Rectal smooth muscle tissue (tissue), 1 donor: Measurements from ENCODE around the gene RYR2.
A peak's percentile ranks its signal among the peaks of the same experiment; 100 is the strongest.
"Not testable (repeated sequence)": the region's sequence is repeated elsewhere in the genome, so short reads cannot be mapped to it uniquely, and the experiment has no call there.

Experiments used
- H3K27ac ChIP-seq: one replicate; pipeline ENCODE4 v1.7.0; 2013; ENCODE audit warnings: low read depth, low read length, inconsistent platforms
- H3K27me3 ChIP-seq: one replicate; pipeline ENCODE4 v1.7.0; 2013; ENCODE audit warnings: low read length; ENCODE audit not compliant: control insufficient read depth, insufficient read depth
- H3K36me3 ChIP-seq: one replicate; pipeline ENCODE4 v1.7.0; 2013; ENCODE audit warnings: low read length; ENCODE audit not compliant: control insufficient read depth, insufficient read depth
- H3K4me1 ChIP-seq: one replicate; pipeline ENCODE4 v1.7.0; 2013; ENCODE audit warnings: low read length; ENCODE audit not compliant: control insufficient read depth, insufficient read depth
- H3K4me3 ChIP-seq: one replicate; pipeline ENCODE4 v1.7.0; 2013; ENCODE audit warnings: low read length
- H3K9ac ChIP-seq: one replicate; pipeline ENCODE4 v1.7.0; 2013; ENCODE audit warnings: low read length

The RYR2 gene

GRCh38 chr1:237838320-237838719 lies 796.3 kb downstream of the RYR2 start:
- Histone ChIP-seq H3K9ac (no peak overlapping the region), H3K27ac (no peak overlapping the region), H3K36me3 (no peaks in the 10 kb centered on the region), H3K4me3 (no peak overlapping the region), H3K4me1 (no peaks in the 10 kb centered on the region), H3K27me3 (no peaks in the 10 kb centered on the region)

GRCh38 chr1:237838904-237839534 lies 797.0 kb downstream of the RYR2 start:
- Histone ChIP-seq H3K9ac (no peak overlapping the region), H3K27ac (no peak overlapping the region), H3K27me3 (no peaks in the 10 kb centered on the region), H3K36me3 (no peaks in the 10 kb centered on the region), H3K4me1 (no peaks in the 10 kb centered on the region), H3K4me3 (no peak overlapping the region)

- Histone ChIP-seq H3K36me3 (no peaks in the 10 kb centered on the region), H3K27me3 (no peaks in the 10 kb centered on the region), H3K4me3 (no peak overlapping the region), H3K27ac (no peak overlapping the region), H3K9ac (no peak overlapping the region), H3K4me1 (no peaks in the 10 kb centered on the region)
These were observed 799.5 kb downstream of the RYR2 start for GRCh38 chr1:237841485-237841884.

GRCh38 chr1:237843516-237843915 lies 801.5 kb downstream of the RYR2 start:
- H3K4me1 ChIP-seq, H3K4me3 ChIP-seq, H3K9ac ChIP-seq, H3K36me3 ChIP-seq, H3K27ac ChIP-seq, H3K27me3 ChIP-seq: not testable (repeated sequence)

- Histone ChIP-seq H3K4me3 (no peak overlapping the region), H3K9ac (no peak overlapping the region), H3K27ac (no peak overlapping the region), H3K4me1 (no peaks in the 10 kb centered on the region), H3K27me3 (no peaks in the 10 kb centered on the region), H3K36me3 (no peaks in the 10 kb centered on the region)
These were observed 809.3 kb downstream of the RYR2 start for GRCh38 chr1:237851210-237851845.

- Histone ChIP-seq H3K36me3 (no peaks in the 10 kb centered on the region), H3K27me3 (no peaks in the 10 kb centered on the region), H3K4me1 (no peaks in the 10 kb centered on the region), H3K4me3 (no peak overlapping the region), H3K9ac (no peak overlapping the region), H3K27ac (no peak overlapping the region)
These were observed 810.4 kb downstream of the RYR2 start for GRCh38 chr1:237852342-237852741.

GRCh38 chr1:237857455-237857854 lies 815.5 kb downstream of the RYR2 start:
- H3K9ac ChIP-seq, result no peak overlapping the region
- no peaks in the 10 kb centered on the region for H3K36me3 ChIP-seq
- H3K27me3 ChIP-seq, result no peaks in the 10 kb centered on the region
- no peaks in the 10 kb centered on the region for H3K4me1 ChIP-seq
- no peak overlapping the region for H3K4me3 ChIP-seq
- no peak overlapping the region for H3K27ac ChIP-seq

GRCh38 chr1:237858992-237859391 lies 817.0 kb downstream of the RYR2 start:
- Histone ChIP-seq H3K27me3 (no peaks in the 10 kb centered on the region), H3K27ac (no peak overlapping the region), H3K9ac (no peak overlapping the region), H3K36me3 (no peaks in the 10 kb centered on the region), H3K4me3 (no peak overlapping the region), H3K4me1 (no peaks in the 10 kb centered on the region)

GRCh38 chr1:237861944-237862343 lies 820.0 kb downstream of the RYR2 start:
- Histone ChIP-seq H3K4me3 (no peak overlapping the region), H3K27ac (no peak overlapping the region), H3K4me1 (no peaks in the 10 kb centered on the region), H3K27me3 (no peaks in the 10 kb centered on the region), H3K9ac (no peak overlapping the region), H3K36me3 (no peaks in the 10 kb centered on the region)

GRCh38 chr1:237863234-237863633 lies 821.2 kb downstream of the RYR2 start:
- Histone ChIP-seq H3K27ac (no peak overlapping the region), H3K9ac (no peak overlapping the region), H3K36me3 (no peaks in the 10 kb centered on the region)

GRCh38 chr1:237864338-237865244 lies 822.6 kb downstream of the RYR2 start:
- Histone ChIP-seq H3K27ac (no peak overlapping the region), H3K9ac (no peak overlapping the region), H3K4me1 (no peaks in the 10 kb centered on the region), H3K27me3 (no peaks in the 10 kb centered on the region), H3K36me3 (no peaks in the 10 kb centered on the region), H3K4me3 (peak overlapping the region; percentile 48)

More at GRCh38 chr1:237863234-237863633, 821.2 kb downstream of the RYR2 start:
- Histone ChIP-seq H3K4me3 (no peak overlapping the region), H3K27me3 (no peaks in the 10 kb centered on the region), H3K4me1 (no peaks in the 10 kb centered on the region)

GRCh38 chr1:237867380-237867888 lies 825.5 kb downstream of the RYR2 start:
- Histone ChIP-seq H3K36me3 (no peaks in the 10 kb centered on the region), H3K4me3 (no peak overlapping the region), H3K4me1 (no peaks in the 10 kb centered on the region), H3K27me3 (no peaks in the 10 kb centered on the region), H3K9ac (no peak overlapping the region), H3K27ac (no peak overlapping the region)
